A549 (cell line): ENCODE results near the gene SIM2. TPM values are rescaled to one million over a fixed set of nuclear protein-coding genes. Genes with fewer than 3 reads are reported as not detected.

Source experiments
- ATAC-seq, 2 experiments: fragments of 200-7000 bp in 1 of 2; fragments of >200 bp in 1 of 2; cut with Nextera tagmentation in 1 of 2; cut with Tn5 transposase in 1 of 2; 3 replicates each; pipeline versions ENCODE4 v1.8.0 to v1.9.1; 2018 to 2020; ENCODE audit warnings: mild to moderate bottlenecking in 1 of 2, moderate library complexity in 1 of 2
- CTCF ChIA-PET: fragments of 300-600 bp; sonication (Branson Sonifier 250); formaldehyde crosslinking; extraction: SDS; loops from one replicate; lab custom pipeline; 2021; ENCODE audit warnings: antibody characterized with exemption, inconsistent platforms; lab: Yijun Ruan, JAX
- POLR2A ChIA-PET: fragments of 350-600 bp; formaldehyde crosslinking; extraction: SDS; loops from one replicate; lab custom pipeline; 2021; ENCODE audit warnings: antibody characterized with exemption, inconsistent platforms; lab: Yijun Ruan, JAX
- DNase-seq, 2 experiments: peaks; one replicate each; pipeline versions ENCODE4 v3.0.0 to v3.0.0-alpha.2; 2011 to 2016; ENCODE audit warnings: low read depth in 1 of 2, low spot score in 1 of 2
- FAIRE-seq: peaks from 2 replicates; lab custom pipeline; 2011; peaks lifted over from hg19 to GRCh38; lab: Jason Lieb, UNC
- H3K27ac ChIP-seq, 2 experiments: fragments of >200 bp; sonication (Bioruptor Twin); formaldehyde crosslinking; 3 replicates each; pipeline ENCODE4 v1.5.1; 2016 to 2017
- H3K4me1 ChIP-seq: fragments of >200 bp; sonication (Bioruptor Twin); formaldehyde crosslinking; 3 replicates; pipeline ENCODE4 v1.6.1; 2016
- H3K4me2 ChIP-seq: fragments of >200 bp; sonication (Bioruptor Twin); formaldehyde crosslinking; 3 replicates; pipeline ENCODE4 v1.6.1; 2016
- H3K4me3 ChIP-seq: fragments of >200 bp; sonication (Bioruptor Twin); formaldehyde crosslinking; 3 replicates; pipeline ENCODE4 v1.5.1; 2016
- H3K9me3 ChIP-seq: fragments of >200 bp; sonication (Bioruptor Twin); formaldehyde crosslinking; 3 replicates; pipeline ENCODE4 v1.6.1; 2016
- ATOH8 ChIP-seq: fragments of 250-450 bp; sonication (Bioruptor Pico); IDR thresholded peaks from 2 replicates; pipeline ENCODE4 v1.5.0; 2020; ENCODE audit warnings: low read depth, mild to moderate bottlenecking, moderate library complexity
- BHLHE40 ChIP-seq: IDR thresholded peaks from 2 replicates; pipeline ENCODE4 v1.6.1; 2012; ENCODE audit warnings: low read depth, low read length, inconsistent platforms
- CBX2 ChIP-seq: fragments of 200-600 bp; sonication (generic); IDR thresholded peaks from 2 replicates; pipeline ENCODE4 v1.6.1; 2016; ENCODE audit warnings: low read depth, mild to moderate bottlenecking, borderline replicate concordance
- CEBPB ChIP-seq, 2 experiments: fragments of >200 bp in 1 of 2; sonication (Bioruptor Twin) in 1 of 2; formaldehyde crosslinking in 1 of 2; IDR thresholded peaks; 2 replicates each; pipeline ENCODE4 v1.6.1; 2012 to 2016
- E2F6 ChIP-seq: IDR thresholded peaks from 2 replicates; pipeline ENCODE4 v1.6.1; 2012; ENCODE audit warnings: low read depth, borderline replicate concordance
- EHF ChIP-seq: fragments of 250-450 bp; sonication (Bioruptor Pico); IDR thresholded peaks from 2 replicates; pipeline ENCODE4 v1.5.0; 2020; ENCODE audit warnings: mild to moderate bottlenecking
- EHMT2 ChIP-seq: fragments of 200-600 bp; sonication (generic); IDR thresholded peaks from 2 replicates; pipeline ENCODE4 v1.6.1; 2016; ENCODE audit warnings: antibody characterized with exemption, low read depth, mild to moderate bottlenecking, moderate library complexity
- FOXS1 ChIP-seq: fragments of 250-450 bp; sonication (Bioruptor Pico); IDR thresholded peaks from 2 replicates; pipeline ENCODE4 v1.5.0; 2020; ENCODE audit warnings: mild to moderate bottlenecking, moderate library complexity
- JUN ChIP-seq, 2 experiments: fragments of >200 bp; sonication (Bioruptor Twin); formaldehyde crosslinking; IDR thresholded peaks; 2 replicates in 1 of 2; 3 replicates in 1 of 2; pipeline ENCODE4 v1.6.1; 2016 to 2017
- JUNB ChIP-seq: fragments of >200 bp; sonication (Bioruptor Twin); formaldehyde crosslinking; IDR thresholded peaks from 2 replicates; pipeline ENCODE4 v1.6.1; 2016
- KDM1A ChIP-seq: fragments of 200-600 bp; sonication (generic); IDR thresholded peaks from 2 replicates; pipeline ENCODE4 v1.6.1; 2016; ENCODE audit warnings: low read depth, mild to moderate bottlenecking
- KDM5A ChIP-seq: fragments of 200-600 bp; sonication (generic); IDR thresholded peaks from 2 replicates; pipeline ENCODE4 v1.6.1; 2016; ENCODE audit warnings: antibody characterized with exemption, mild to moderate bottlenecking
- MAZ ChIP-seq: fragments of 150-350 bp; IDR thresholded peaks from 2 replicates; pipeline ENCODE4 v1.6.1; 2014; ENCODE audit warnings: antibody characterized with exemption, low read depth, low read length, borderline replicate concordance
- MYC ChIP-seq: IDR thresholded peaks from 2 replicates; pipeline ENCODE4 v1.6.1; 2012; ENCODE audit warnings: mild to moderate bottlenecking, inconsistent platforms, low read length, improper control_type of control experiment, borderline replicate concordance
- NR3C1 ChIP-seq: fragments of >200 bp; sonication (Bioruptor Twin); formaldehyde crosslinking; IDR thresholded peaks from 3 replicates; pipeline ENCODE4 v1.6.1; 2017
- PHF8 ChIP-seq: fragments of 200-600 bp; sonication (generic); IDR thresholded peaks from 2 replicates; pipeline ENCODE4 v1.6.1; 2016; ENCODE audit warnings: low read depth, mild to moderate bottlenecking, antibody characterized with exemption, moderate library complexity, borderline replicate concordance
- POLR2AphosphoS2 ChIP-seq: conservative IDR thresholded peaks from 2 replicates; pipeline ENCODE4 v1.6.1; 2012; ENCODE audit warnings: low read length, improper control_type of control experiment, inconsistent platforms
- RARB ChIP-seq: fragments of 250-450 bp; sonication (Bioruptor Pico); IDR thresholded peaks from 2 replicates; pipeline ENCODE4 v1.8.0; 2021; ENCODE audit warnings: mild to moderate bottlenecking, moderate library complexity
- RCOR1 ChIP-seq: fragments of 150-350 bp; IDR thresholded peaks from 2 replicates; pipeline ENCODE4 v1.6.1; 2014; ENCODE audit warnings: antibody characterized with exemption, low read length, low read depth
- REST ChIP-seq: fragments of 200-600 bp; sonication (generic); IDR thresholded peaks from 2 replicates; pipeline ENCODE4 v1.6.1; 2016; ENCODE audit warnings: antibody characterized with exemption, mild to moderate bottlenecking, moderate library complexity
- RFX5 ChIP-seq: fragments of 450-650 bp; IDR thresholded peaks from 2 replicates; pipeline ENCODE4 v1.7.1; 2014; ENCODE audit warnings: antibody characterized with exemption, mild to moderate bottlenecking, moderate library complexity
- RNF2 ChIP-seq: fragments of 200-600 bp; sonication (generic); IDR thresholded peaks from 2 replicates; pipeline ENCODE4 v1.6.1; 2016; ENCODE audit warnings: low read depth, mild to moderate bottlenecking, antibody characterized with exemption, moderate library complexity, borderline replicate concordance
- TP53 ChIP-seq: fragments of 250-450 bp; sonication (Bioruptor Pico); IDR thresholded peaks from 2 replicates; pipeline ENCODE4 v1.5.0; 2021; ENCODE audit warnings: mild to moderate bottlenecking, moderate library complexity
- USF2 ChIP-seq: fragments of 450-650 bp; IDR thresholded peaks from 2 replicates; pipeline ENCODE4 v1.6.1; 2014; ENCODE audit warnings: antibody characterized with exemption
- ZFP36 ChIP-seq: fragments of 450-650 bp; IDR thresholded peaks from 2 replicates; pipeline ENCODE4 v1.6.1; 2014; ENCODE audit warnings: borderline replicate concordance; ENCODE audit not compliant: partially characterized antibody
- WGBS: methylation state at CpG from one replicate; pipeline ENCODE4 v1.1.6; 2017; ENCODE audit errors: missing lambda C conversion rate; 5-methylcytosine and 5-hydroxymethylcytosine counted together
- polyA plus RNA-seq, 4 experiments: library from polyadenylated mRNA; depleted of rRNA in 3 of 4; stranded (reverse); fragments of >200 nt; fragmentation: RNase III in 1 of 4; extraction: RNeasy Plus Mini Kit Qiagen cat#74134 plus additional on column Dnase treatment in 1 of 4; gene quantifications; 2 replicates in 3 of 4; 3 replicates in 1 of 4; pipeline ENCODE4 v1.2.3, GENCODE V29; 2011 to 2017
- TF ChIP-seq, protein P1 (sequence below): IDR thresholded peaks from 2 replicates; pipeline ENCODE4 v1.6.1; 2012

Gene SIM2
- polyA plus RNA-seq, 2 of the 4 experiments (the other 2 are of a cell fraction), result 12.6 to 13.4 TPM

- no peak overlapping the region for H3K4me2 ChIP-seq
- WGBS, result 96% methylated on average over 34 of the region's 38 CpGs
- no peak for FAIRE-seq
- ChIA-PET CTCF (interaction anchor here (1.6 to 1.8 kb wide), 2 partner anchors 79 to 217 kb away, joined by 5 to 6 read pairs; no protein-coding TSS in a partner anchor), POLR2A (no interaction called here)
- no peak for ATAC-seq
- no peaks in the 10 kb centered on the region for H3K9me3 ChIP-seq
- no peak for TF ChIP-seq TP53 (CRISPR knock-in tag)
- TF ChIP-seq CEBPB (IDR thresholded peaks at IDR 0.05), result no peak
- no peak for TF ChIP-seq ATOH8 (CRISPR knock-in tag)
- TF ChIP-seq RCOR1, result no peak
- TF ChIP-seq EHF (CRISPR knock-in tag), result no peak
- TF ChIP-seq FOXS1 (CRISPR knock-in tag), result no peak
- no peak for TF ChIP-seq ZFP36
- TF ChIP-seq BHLHE40, result no peak
- no peak for TF ChIP-seq MYC
- no peak for TF ChIP-seq RFX5
- no peak for TF ChIP-seq USF2
- no peak for TF ChIP-seq CBX2
- TF ChIP-seq RNF2, result no peak
- no peak for TF ChIP-seq JUN (IDR thresholded peaks at IDR 0.05)
- TF ChIP-seq E2F6, result no peak
- TF ChIP-seq KDM5A, result no peak
- no peaks in the 10 kb centered on the region for H3K4me1 ChIP-seq
- H3K27ac ChIP-seq, result no peak overlapping the region
- no peak for DNase-seq
- no peak overlapping the region for H3K4me3 ChIP-seq
These were observed 11.2 kb downstream of the SIM2 start for GRCh38 chr21:36709868-36710728.

- Histone ChIP-seq H3K9me3 (no peaks in the 10 kb centered on the region), H3K27ac (no peak overlapping the region), H3K4me1 (no peaks in the 10 kb centered on the region), H3K4me2 (no peak overlapping the region), H3K4me3 (no peak overlapping the region)
- 97% methylated on average over 13 of the region's 13 CpGs for WGBS
- POLR2A ChIA-PET, result no interaction called here
- DNase-seq (no peak), FAIRE-seq (no peak)
- no peak for TF ChIP-seq ZFP36
- no peak for TF ChIP-seq CBX2
- TF ChIP-seq, protein P1, sequence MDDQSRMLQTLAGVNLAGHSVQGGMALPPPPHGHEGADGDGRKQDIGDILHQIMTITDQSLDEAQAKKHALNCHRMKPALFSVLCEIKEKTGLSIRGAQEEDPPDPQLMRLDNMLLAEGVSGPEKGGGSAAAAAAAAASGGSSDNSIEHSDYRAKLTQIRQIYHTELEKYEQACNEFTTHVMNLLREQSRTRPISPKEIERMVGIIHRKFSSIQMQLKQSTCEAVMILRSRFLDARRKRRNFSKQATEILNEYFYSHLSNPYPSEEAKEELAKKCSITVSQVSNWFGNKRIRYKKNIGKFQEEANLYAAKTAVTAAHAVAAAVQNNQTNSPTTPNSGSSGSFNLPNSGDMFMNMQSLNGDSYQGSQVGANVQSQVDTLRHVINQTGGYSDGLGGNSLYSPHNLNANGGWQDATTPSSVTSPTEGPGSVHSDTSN, result no peak
- TF ChIP-seq REST, result no peak
- TF ChIP-seq RNF2, result no peak
- no peak for TF ChIP-seq TP53 (CRISPR knock-in tag)
- no peak for TF ChIP-seq BHLHE40
- TF ChIP-seq POLR2AphosphoS2, result no peak
- TF ChIP-seq MAZ, result no peak
- no peak for TF ChIP-seq NR3C1
- TF ChIP-seq PHF8, result no peak
- TF ChIP-seq RCOR1, result no peak
- no peak for TF ChIP-seq KDM1A
- no peak for TF ChIP-seq EHMT2
- no peak for TF ChIP-seq RARB (CRISPR knock-in tag)
- TF ChIP-seq JUNB, result no peak
- TF ChIP-seq, all 56 proteins: peak for 0
- no peak for ATAC-seq
- CTCF ChIA-PET, result interaction anchor here (1.8 kb wide), 1 partner anchor 217 kb away, joined by 5 read pairs; no protein-coding TSS in a partner anchor
These were observed 11.8 kb downstream of the SIM2 start for GRCh38 chr21:36710729-36711048.
